ENCODE results near the gene MFGE8. TPM values are rescaled to one million over a fixed set of nuclear protein-coding genes. Genes with fewer than 3 reads are reported as not detected.

Gene MFGE8
- total RNA-seq, 4 donors from 2014 or later = 496 to 734 (median 508) TPM

DNA sequence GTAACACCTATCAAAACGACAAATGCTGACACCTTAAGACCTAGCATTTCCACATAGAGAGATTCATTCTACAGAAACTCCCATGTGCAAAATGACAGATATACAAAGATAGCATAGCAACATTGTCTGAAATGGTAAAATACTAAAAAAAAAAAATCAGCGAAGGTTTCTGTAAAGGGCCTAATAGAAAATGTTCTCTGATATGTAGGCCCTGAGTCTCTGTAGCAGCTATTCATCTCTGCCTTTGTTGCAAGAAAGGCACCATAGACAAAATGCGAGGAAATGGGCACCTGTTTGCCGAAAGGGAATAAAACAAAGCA is 631 bp upstream of the MFGE8 start:
- H3K36me3 ChIP-seq = peaks cover 0 to 16% of the 10 kb centered on the region in 2 donors
- no peaks in the 10 kb centered on the region for H3K9me3 ChIP-seq
- H3K27me3 ChIP-seq = no peaks in the 10 kb centered on the region
- peaks cover 0 to 50% (median 25%) of the 10 kb centered on the region in 3 donors for H3K4me1 ChIP-seq
- TF ChIP-seq, protein P1, sequence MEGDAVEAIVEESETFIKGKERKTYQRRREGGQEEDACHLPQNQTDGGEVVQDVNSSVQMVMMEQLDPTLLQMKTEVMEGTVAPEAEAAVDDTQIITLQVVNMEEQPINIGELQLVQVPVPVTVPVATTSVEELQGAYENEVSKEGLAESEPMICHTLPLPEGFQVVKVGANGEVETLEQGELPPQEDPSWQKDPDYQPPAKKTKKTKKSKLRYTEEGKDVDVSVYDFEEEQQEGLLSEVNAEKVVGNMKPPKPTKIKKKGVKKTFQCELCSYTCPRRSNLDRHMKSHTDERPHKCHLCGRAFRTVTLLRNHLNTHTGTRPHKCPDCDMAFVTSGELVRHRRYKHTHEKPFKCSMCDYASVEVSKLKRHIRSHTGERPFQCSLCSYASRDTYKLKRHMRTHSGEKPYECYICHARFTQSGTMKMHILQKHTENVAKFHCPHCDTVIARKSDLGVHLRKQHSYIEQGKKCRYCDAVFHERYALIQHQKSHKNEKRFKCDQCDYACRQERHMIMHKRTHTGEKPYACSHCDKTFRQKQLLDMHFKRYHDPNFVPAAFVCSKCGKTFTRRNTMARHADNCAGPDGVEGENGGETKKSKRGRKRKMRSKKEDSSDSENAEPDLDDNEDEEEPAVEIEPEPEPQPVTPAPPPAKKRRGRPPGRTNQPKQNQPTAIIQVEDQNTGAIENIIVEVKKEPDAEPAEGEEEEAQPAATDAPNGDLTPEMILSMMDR (IDR thresholded peaks at IDR 0.05) = peak in 1 of 4 experiments; percentile 12
- no peak for TF ChIP-seq POLR2AphosphoS5 (IDR thresholded peaks at IDR 0.05)
- 64 to 67% methylated on average over 3 to 4 of the region's 4 CpGs for WGBS, 2 donors (ENCODE audit: low coverage in 1 of 2)
- ATAC-seq = no peak
- H3K27ac ChIP-seq = peak overlapping the region in 3 of 4 donors; percentile 89 to 92 (median 92)
- H3K4me3 ChIP-seq = peak overlapping the region in 1 of 2 donors; percentile 95

DNA sequence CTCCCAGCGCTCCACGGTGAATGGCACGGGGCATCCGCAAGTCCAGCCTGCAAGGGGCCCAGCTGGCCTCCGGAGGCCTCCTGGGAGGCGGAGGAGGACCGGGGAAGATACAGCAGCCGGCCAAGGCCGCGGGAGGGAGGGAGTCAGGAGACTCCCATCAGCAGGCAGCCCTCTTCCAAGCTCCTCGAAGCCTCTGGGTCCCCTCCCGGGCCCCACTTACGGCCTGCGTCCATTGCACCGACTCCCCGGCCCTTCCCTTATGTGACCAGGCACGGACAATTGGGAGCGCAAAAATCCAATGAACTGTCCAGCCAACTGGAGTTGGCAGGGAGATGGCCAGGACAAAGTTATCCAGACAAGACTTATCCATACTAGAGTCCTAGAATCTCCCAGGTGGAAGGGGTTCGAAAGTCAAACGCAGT is 668 bp downstream of the MFGE8 start:
- peak; percentile 29 for ATAC-seq
- peaks cover 0 to 29% of the 10 kb centered on the region in 2 donors for H3K36me3 ChIP-seq
- H3K4me1 ChIP-seq = peaks cover 0 to 58% (median 25%) of the 10 kb centered on the region in 3 donors
- H3K27ac ChIP-seq = peak overlapping the region; percentile 54 to 92 (median 90)
- WGBS, 2 donors (ENCODE audit: low coverage in 1 of 2) = no CpG with 5 or more reads among the region's 20 CpGs
- H3K27me3 ChIP-seq = no peaks in the 10 kb centered on the region
- no peak for TF ChIP-seq POLR2AphosphoS5 (IDR thresholded peaks at IDR 0.05)
- TF ChIP-seq, protein P1 (IDR thresholded peaks at IDR 0.05) = no peak
- no peak for TF ChIP-seq POLR2A (IDR thresholded peaks at IDR 0.05)
- TF ChIP-seq EP300 (IDR thresholded peaks at IDR 0.05) = no peak
- peak overlapping the region; percentile 73 to 95 for H3K4me3 ChIP-seq
- H3K9me3 ChIP-seq = no peaks in the 10 kb centered on the region

DNA sequence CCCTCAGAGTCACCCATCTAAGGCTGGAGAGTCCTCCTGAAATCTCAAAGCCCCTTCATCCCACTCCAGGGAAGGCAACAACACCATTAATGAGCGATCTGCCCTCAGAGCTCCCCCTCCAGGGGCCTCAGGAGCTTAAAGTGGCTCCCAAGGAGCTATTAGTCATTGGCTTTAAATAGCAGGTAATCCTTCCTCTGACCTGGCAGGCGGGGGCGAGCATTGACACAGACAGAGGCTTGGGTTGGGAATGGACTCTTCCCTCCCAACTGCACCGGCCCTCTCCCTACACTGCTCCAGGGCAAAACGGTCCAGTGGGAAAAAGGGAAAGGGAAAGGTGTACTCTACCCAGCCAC is 1.4 kb downstream of the MFGE8 start:
- Histone ChIP-seq H3K4me1 (peaks cover 0 to 58% (median 25%) of the 10 kb centered on the region in 3 donors), H3K27ac (peak overlapping the region in 3 of 4 donors; percentile 89 to 92 (median 92)), H3K27me3 (no peaks in the 10 kb centered on the region), H3K36me3 (peaks cover 0 to 37% of the 10 kb centered on the region in 2 donors), H3K9me3 (no peaks in the 10 kb centered on the region), H3K4me3 (peak overlapping the region; percentile 73 to 95)
- TF ChIP-seq, protein P1 (IDR thresholded peaks at IDR 0.05) = no peak
- TF ChIP-seq EP300 (IDR thresholded peaks at IDR 0.05) (no peak), POLR2A (IDR thresholded peaks at IDR 0.05) (no peak), POLR2AphosphoS5 (IDR thresholded peaks at IDR 0.05) (peak; percentile 30)
- no peak for ATAC-seq
- 86% methylated on average over 1 of the region's 5 CpGs; no CpG with 5 or more reads in 1 of the 2 donors for WGBS, 2 donors (ENCODE audit: low coverage in 1 of 2)

DNA sequence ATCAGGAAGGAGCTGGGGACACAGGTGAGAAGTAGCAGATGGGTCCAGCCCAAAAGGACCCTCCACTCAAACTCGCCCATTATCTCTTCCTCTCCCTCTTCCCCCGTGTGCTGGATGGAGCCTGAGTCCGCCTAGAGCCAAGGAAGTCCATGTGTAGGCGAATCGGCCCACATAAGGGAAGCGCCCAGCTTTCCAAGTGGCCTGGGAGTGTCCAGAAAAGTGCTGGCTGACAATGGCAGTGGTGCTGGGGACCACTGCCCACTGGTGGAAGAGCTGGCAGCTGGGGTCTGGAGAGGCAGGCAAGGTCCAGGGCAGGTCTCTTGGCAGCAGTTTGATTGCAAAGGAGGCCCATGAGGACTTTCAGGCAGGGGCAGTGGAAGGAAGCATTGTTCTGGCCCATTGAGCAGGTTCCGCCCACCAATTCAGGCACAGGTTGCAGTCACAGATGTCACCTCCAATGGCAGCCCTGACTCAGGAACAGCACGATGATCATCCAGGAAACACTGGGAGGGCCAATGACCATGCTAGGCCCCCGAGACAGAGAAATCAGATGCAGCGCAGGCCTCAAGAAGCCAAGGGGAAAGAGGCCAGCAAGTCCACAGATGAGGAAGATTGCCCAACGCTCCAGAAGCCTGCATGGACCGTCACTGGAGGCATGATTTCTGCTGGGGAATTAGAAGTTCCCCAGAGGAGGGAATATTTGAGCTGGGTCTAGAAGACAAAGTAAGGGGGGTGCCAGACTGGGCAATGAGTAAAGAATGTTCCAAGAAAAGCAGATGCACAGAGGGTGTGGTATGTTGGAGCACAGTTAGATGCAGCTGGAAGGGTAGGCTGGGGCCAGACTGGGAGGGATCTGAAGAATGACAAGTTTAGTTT is 3.0 kb downstream of the MFGE8 start:
- peak; percentile 8 for TF ChIP-seq POLR2AphosphoS5 (IDR thresholded peaks at IDR 0.05)
- TF ChIP-seq, protein P1 (IDR thresholded peaks at IDR 0.05) = no peak
- peak overlapping the region in 3 of 4 donors; percentile 57 to 92 (median 89) for H3K27ac ChIP-seq
- H3K27me3 ChIP-seq = no peaks in the 10 kb centered on the region
- 57 to 74% methylated on average over 3 to 5 of the region's 12 CpGs for WGBS, 2 donors (ENCODE audit: low coverage in 1 of 2)
- H3K36me3 ChIP-seq = peaks cover 0 to 52% of the 10 kb centered on the region in 2 donors
- no peaks in the 10 kb centered on the region for H3K9me3 ChIP-seq
- peak overlapping the region in 1 of 2 donors; percentile 95 for H3K4me3 ChIP-seq
- ATAC-seq = peak; percentile 19
- H3K4me1 ChIP-seq = peaks cover 0 to 67% (median 32%) of the 10 kb centered on the region in 3 donors
